Skeletal muscle satellite cell (primary cell): ENCODE results near the gene ARHGEF10L.
"Not testable (repeated sequence)": the region's sequence is repeated elsewhere in the genome, so short reads cannot be mapped to it uniquely, and the experiment has no call there.

Source experiments
- H3K27me3 ChIP-seq: 2 replicates; pipeline ENCODE4 v1.7.0; 2013; ENCODE audit warnings: low read length; ENCODE audit not compliant: control insufficient read depth, insufficient read depth
- H3K36me3 ChIP-seq: 2 replicates; pipeline ENCODE4 v1.7.0; 2013; ENCODE audit warnings: mild to moderate bottlenecking, control low read depth, low read length; ENCODE audit not compliant: insufficient read depth
- H3K4me1 ChIP-seq: 2 replicates; pipeline ENCODE4 v1.7.0; 2013; ENCODE audit warnings: low read length; ENCODE audit not compliant: control insufficient read depth, insufficient read depth
- H3K4me2 ChIP-seq: 2 replicates; pipeline ENCODE4 v1.7.0; 2013; ENCODE audit warnings: mild to moderate bottlenecking, low read length
- H3K4me3 ChIP-seq: 2 replicates; pipeline ENCODE4 v1.7.0; 2013; ENCODE audit warnings: low read length
- H3K9ac ChIP-seq: 2 replicates; pipeline ENCODE4 v1.7.0; 2013; ENCODE audit warnings: mild to moderate bottlenecking, low read depth, low read length, moderate library complexity
- H3K9me3 ChIP-seq: replicated peaks from 2 replicates; pipeline ENCODE4 v1.7.0; 2013; ENCODE audit warnings: mild to moderate bottlenecking, control low read depth, low read length

The ARHGEF10L gene

GRCh38 chr1:17735348-17735747 is 195.8 kb downstream of the ARHGEF10L start:
- Histone ChIP-seq H3K9me3 (no peaks in the 10 kb centered on the region), H3K4me2 (no peak overlapping the region), H3K4me3 (no peak overlapping the region), H3K27me3 (peaks cover 25% of the 10 kb centered on the region), H3K4me1 (no peaks in the 10 kb centered on the region), H3K36me3 (no peaks in the 10 kb centered on the region), H3K9ac (no peak overlapping the region)

DNA sequence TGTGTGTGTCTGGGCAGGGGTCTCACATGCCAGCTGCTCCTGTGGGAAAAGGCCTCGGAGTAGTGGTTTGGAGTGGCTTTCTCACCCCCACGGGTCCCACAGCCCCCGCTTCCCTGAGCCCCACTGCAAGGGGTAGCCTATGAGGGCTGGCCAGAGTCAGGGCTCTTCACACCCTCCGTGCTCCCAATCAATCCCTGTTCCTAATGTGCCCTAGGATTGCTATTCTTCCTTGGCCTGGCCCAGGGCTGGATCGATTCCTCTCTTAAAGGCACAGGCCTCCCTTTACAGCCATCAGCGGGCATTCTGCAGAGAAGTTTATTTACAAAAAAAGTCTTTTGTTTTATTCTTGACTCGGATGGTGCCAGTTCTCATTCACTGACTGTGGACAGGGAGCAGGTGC is 196.3 kb downstream of the ARHGEF10L start:
- no peaks in the 10 kb centered on the region for H3K9me3 ChIP-seq
- no peak overlapping the region for H3K9ac ChIP-seq
- no peak overlapping the region for H3K4me2 ChIP-seq
- H3K4me3 ChIP-seq: no peak overlapping the region
- H3K4me1 ChIP-seq: no peaks in the 10 kb centered on the region
- no peaks in the 10 kb centered on the region for H3K36me3 ChIP-seq
- H3K27me3 ChIP-seq: peaks cover 30% of the 10 kb centered on the region

DNA sequence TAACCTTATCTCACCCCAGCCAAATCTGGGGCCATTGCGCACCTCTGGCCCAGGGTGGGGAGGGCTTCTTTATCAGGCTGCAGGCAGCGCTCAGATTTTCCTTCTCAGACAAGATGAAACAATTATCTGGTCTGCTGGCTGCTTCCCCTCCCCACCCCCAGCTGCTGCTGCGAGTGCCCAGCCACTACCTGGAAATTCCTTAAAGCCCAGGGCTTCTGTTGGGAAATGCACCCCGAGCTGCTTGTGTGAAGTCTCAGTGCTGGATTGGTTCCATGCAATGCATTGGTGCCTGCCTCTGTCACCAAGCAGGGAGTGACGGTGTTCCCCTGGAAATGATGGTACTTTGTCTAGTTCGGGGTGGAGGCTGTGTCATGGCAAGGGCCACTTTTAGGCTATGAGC is 197.1 kb downstream of the ARHGEF10L start:
- H3K4me1 ChIP-seq: no peaks in the 10 kb centered on the region
- no peaks in the 10 kb centered on the region for H3K36me3 ChIP-seq
- H3K27me3 ChIP-seq: peaks cover 38% of the 10 kb centered on the region
- no peak overlapping the region for H3K4me2 ChIP-seq
- no peak overlapping the region for H3K9ac ChIP-seq
- H3K9me3 ChIP-seq: no peaks in the 10 kb centered on the region
- no peak overlapping the region for H3K4me3 ChIP-seq

DNA sequence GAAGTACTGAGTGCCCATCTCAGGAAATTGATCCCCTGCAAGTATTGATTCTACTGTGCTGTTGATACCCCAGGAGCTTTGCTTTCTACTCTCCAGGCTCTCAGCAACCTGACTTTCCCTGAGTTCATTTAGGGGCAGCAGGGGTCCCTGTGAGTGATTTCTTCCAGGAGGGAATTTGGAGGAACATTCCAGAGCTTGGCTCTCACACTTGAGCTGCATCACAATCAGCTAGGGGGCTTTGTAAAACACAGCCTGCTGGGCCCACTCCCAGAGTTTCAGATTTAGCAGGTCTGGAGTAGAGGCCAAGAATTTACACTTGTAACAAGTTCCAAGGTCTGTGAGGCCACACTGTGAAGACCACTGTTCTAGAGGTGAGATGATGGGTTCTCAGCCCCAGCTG is 199.6 kb downstream of the ARHGEF10L start:
- Histone ChIP-seq H3K36me3 (no peaks in the 10 kb centered on the region), H3K9ac (no peak overlapping the region), H3K4me3 (no peak overlapping the region), H3K4me2 (no peak overlapping the region), H3K27me3 (peaks cover 52% of the 10 kb centered on the region), H3K4me1 (no peaks in the 10 kb centered on the region), H3K9me3 (no peaks in the 10 kb centered on the region)

DNA sequence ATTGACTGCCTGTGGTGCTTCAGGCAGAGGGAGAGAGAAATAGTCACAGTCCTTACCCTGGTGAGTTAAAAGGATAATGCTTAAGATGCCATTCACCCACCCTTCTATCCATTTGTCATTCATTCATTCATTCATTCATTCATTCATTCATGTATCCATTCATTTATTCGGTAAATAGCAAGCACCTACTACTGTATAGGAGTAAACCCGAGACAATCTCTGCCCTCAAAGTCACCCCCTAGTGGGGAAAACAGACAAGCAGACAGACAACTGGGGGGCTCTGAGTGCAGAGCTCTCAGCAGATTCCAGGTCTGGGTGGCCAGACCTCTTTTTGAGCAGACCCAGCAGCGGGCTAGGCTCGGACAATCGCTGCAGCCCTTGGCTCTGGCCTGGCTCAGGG is 201.6 kb downstream of the ARHGEF10L start:
- H3K27me3 ChIP-seq: peaks cover 63% of the 10 kb centered on the region
- no peaks in the 10 kb centered on the region for H3K9me3 ChIP-seq

DNA sequence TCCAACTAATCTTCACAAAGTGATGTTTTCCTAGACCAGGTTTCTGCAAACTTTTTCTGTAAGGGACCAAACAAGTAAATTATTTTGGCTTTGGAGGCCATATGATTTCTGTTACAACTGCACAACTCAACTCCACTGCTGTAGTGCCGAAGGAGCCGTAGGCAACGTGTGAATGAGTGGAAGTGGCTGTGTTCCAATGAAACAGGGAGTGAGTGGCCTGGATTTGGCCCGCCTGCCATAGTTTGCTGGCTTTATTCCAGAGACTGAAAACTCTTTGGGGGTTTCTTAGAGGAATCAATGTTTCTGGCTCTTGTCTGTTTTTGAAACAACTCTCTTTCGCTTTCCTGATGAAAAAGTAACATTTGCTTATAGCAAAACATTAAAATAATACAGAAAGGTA is 203.1 kb downstream of the ARHGEF10L start:
- Histone ChIP-seq H3K9ac (no peak overlapping the region), H3K4me2 (no peak overlapping the region), H3K36me3 (no peaks in the 10 kb centered on the region), H3K27me3 (peaks cover 55% of the 10 kb centered on the region), H3K4me3 (no peak overlapping the region), H3K4me1 (no peaks in the 10 kb centered on the region), H3K9me3 (no peaks in the 10 kb centered on the region)

More for the DNA sequence above, 201.6 kb downstream of the ARHGEF10L start:
- Histone ChIP-seq H3K9ac (no peak overlapping the region), H3K4me1 (no peaks in the 10 kb centered on the region), H3K4me2 (no peak overlapping the region), H3K36me3 (no peaks in the 10 kb centered on the region), H3K4me3 (no peak overlapping the region)

DNA sequence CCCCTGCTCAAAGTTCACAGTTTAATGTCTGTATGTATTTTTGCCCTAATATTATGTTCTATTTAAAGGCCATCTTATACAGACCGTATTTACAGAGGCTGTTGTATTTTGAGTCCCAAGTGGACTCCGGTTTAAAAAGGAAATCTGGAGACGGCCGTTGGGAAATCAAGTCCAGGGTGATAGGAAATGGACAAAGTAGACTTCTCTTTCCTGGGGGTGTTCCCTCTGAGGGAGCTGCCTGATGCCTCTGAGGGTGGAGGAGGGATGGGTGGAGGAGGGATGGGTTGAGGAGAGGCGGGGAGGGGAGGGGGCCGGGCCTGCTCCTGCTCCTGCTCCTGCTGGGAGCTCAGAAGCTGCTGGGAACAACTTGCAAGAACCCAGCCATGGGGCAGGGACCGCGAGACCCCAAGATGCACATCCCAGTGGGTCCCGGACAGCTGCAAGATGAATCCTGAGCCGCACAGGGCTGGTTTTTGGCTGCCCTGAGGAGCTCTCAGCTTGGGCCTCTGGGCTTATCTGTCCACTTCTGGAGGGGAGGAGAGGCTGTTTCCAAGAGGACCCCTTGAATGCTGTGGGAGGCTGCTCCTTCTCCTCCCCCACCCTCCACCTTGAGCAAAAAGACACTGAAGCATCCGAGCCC is 203.6 kb downstream of the ARHGEF10L start:
- no peaks in the 10 kb centered on the region for H3K36me3 ChIP-seq

GRCh38 chr1:17743925-17744324 is 204.4 kb downstream of the ARHGEF10L start:
- Histone ChIP-seq H3K36me3 (no peaks in the 10 kb centered on the region), H3K4me1 (no peaks in the 10 kb centered on the region), H3K27me3 (peaks cover 52% of the 10 kb centered on the region), H3K4me3 (no peak overlapping the region), H3K9me3 (no peaks in the 10 kb centered on the region), H3K9ac (no peak overlapping the region), H3K4me2 (no peak overlapping the region)

More for the DNA sequence above, 203.6 kb downstream of the ARHGEF10L start:
- Histone ChIP-seq H3K4me1 (no peaks in the 10 kb centered on the region), H3K27me3 (peaks cover 54% of the 10 kb centered on the region), H3K4me3 (no peak overlapping the region), H3K9ac (no peak overlapping the region), H3K9me3 (no peaks in the 10 kb centered on the region), H3K4me2 (no peak overlapping the region)

DNA sequence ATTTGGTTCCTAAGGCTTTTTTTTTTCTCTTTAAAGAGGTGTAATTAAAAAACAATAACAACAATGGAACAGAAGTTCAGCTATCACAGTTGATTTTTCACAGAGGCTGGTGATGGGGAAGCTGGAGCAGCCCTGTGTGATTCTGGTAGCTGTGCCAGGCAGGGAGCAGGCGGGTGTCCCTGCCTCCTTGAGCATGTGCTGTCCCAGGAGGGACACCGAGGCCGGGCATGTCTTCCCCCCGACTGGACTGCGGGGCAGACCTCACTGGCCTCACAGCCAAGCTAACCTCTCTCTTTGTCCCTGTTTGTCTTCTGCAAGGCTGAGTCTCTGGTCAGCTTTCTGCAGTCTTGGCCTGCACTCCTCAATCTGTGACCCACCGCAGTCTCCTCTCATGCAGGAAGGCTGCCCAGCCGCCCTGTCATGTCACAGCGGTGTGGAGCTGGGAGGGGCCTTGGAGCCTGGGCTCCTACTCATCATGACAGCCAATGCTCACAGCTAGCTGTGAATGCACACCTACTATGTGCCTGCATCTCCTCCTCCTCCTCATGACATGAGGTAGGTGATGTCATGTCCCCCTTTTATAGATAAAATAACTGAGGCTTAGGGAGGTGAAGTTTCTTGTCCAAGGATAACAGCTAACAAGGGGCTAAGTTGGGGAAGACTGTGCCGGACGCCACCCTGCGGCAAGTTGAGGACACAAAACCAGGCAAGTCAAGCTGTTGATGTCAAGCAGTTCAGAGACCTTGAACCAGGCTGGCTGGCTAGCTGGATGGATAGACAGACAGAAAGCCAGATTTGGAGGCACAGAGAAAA is 205.4 kb downstream of the ARHGEF10L start:
- Histone ChIP-seq H3K4me3 (no peak overlapping the region), H3K36me3 (no peaks in the 10 kb centered on the region), H3K9me3 (no peaks in the 10 kb centered on the region), H3K27me3 (peaks cover 45% of the 10 kb centered on the region), H3K4me2 (no peak overlapping the region), H3K9ac (no peak overlapping the region), H3K4me1 (no peaks in the 10 kb centered on the region)

DNA sequence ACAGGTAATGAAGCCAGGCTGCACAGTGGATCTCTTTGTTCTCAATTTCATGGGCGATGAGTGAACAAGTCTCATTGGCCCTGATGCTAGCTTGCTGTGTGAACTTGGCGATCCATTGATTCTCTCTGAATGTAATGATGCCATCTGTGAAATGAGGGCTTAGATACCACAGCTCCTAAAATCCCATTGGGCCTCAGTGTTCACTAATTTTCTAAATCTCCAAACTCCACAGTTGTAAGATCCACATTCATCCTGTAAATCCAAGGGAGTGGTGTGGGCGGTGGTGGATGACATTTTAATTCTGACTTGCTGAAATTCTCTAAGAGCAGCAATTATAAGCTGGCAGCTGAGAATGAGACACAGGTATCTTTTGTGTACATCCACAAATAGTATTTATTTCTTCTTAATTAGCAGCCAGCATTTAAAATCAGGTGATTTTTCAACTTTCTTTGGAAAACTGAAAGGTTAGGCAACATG is 206.0 kb downstream of the ARHGEF10L start:
- H3K27me3 ChIP-seq: peaks cover 41% of the 10 kb centered on the region
- no peak overlapping the region for H3K4me2 ChIP-seq
- no peak overlapping the region for H3K9ac ChIP-seq
- H3K36me3 ChIP-seq: no peaks in the 10 kb centered on the region
- H3K4me1 ChIP-seq: no peaks in the 10 kb centered on the region
- H3K9me3 ChIP-seq: no peaks in the 10 kb centered on the region
- H3K4me3 ChIP-seq: no peak overlapping the region

- H3K27me3 ChIP-seq: peaks cover 34% of the 10 kb centered on the region
- H3K4me3 ChIP-seq, H3K4me2 ChIP-seq, H3K4me1 ChIP-seq, H3K36me3 ChIP-seq, H3K9me3 ChIP-seq, H3K9ac ChIP-seq: not testable (repeated sequence)
These were observed 206.8 kb downstream of the ARHGEF10L start for GRCh38 chr1:17746281-17746680.

DNA sequence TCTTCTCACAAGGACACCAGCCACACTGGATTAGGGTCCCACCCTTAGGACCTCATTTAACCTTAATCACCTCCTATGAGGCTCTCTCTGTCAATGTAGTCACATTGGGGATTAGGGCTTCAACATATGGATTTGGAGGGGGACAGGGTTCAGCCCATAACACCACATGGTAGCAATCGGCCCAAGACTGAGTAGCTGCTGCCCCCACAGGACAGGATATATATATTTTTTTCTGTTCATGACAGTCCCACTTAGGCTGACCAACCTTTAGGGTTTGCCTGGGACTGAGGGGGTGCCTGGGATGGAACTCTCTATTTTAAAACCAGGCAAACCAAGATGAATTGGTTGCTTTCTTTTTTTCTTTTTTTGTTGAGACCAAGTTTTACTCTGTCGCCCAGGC is 207.4 kb downstream of the ARHGEF10L start:
- H3K27me3 ChIP-seq: peaks cover 27% of the 10 kb centered on the region
- no peak overlapping the region for H3K9ac ChIP-seq
- H3K4me1 ChIP-seq: no peaks in the 10 kb centered on the region
- H3K36me3 ChIP-seq: no peaks in the 10 kb centered on the region
- no peak overlapping the region for H3K4me2 ChIP-seq
- no peak overlapping the region for H3K4me3 ChIP-seq
- no peaks in the 10 kb centered on the region for H3K9me3 ChIP-seq
